ENCODE results near the gene ATP1A3.

ATP1A3 gene

DNA sequence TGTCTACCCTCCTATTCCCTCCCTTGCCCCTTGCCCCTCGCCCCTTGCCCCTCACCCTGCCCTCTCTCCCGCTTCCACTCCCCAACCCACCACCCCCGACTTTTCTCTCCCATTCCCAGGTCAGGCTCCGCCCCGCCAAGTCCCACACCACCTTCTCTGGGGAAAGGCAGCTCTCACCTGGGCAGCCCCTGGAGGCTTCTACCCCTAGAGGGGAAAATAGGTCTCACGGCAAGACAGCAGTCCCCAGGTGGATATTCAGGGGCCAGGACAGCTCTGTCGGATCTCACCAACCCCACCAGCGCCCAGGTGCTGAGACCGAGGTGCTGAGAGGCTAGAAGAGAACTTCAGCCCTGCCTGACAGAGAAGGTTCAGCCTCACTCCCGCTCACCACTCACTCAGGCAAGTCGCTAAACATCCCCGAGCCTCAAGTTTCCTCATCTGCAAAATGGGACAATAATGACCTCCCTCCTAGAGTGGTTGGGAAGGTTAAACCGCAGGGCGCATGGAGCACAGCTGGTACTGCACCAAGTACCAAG is 64.4 kb downstream of the ATP1A3 start:
- TF ChIP-seq TAF1 (IDR thresholded peaks at IDR 0.05; ENCODE audit: borderline replicate concordance, insufficient read depth, low read length) (no peak), FOXP2 (optimal IDR thresholded peaks at IDR 0.05; ENCODE audit: borderline replicate concordance, extremely low read depth, extremely low read length, insufficient read depth) (no peak), SIN3A (IDR thresholded peaks at IDR 0.05; ENCODE audit: borderline replicate concordance, insufficient read depth, low read length) (no peak)

DNA sequence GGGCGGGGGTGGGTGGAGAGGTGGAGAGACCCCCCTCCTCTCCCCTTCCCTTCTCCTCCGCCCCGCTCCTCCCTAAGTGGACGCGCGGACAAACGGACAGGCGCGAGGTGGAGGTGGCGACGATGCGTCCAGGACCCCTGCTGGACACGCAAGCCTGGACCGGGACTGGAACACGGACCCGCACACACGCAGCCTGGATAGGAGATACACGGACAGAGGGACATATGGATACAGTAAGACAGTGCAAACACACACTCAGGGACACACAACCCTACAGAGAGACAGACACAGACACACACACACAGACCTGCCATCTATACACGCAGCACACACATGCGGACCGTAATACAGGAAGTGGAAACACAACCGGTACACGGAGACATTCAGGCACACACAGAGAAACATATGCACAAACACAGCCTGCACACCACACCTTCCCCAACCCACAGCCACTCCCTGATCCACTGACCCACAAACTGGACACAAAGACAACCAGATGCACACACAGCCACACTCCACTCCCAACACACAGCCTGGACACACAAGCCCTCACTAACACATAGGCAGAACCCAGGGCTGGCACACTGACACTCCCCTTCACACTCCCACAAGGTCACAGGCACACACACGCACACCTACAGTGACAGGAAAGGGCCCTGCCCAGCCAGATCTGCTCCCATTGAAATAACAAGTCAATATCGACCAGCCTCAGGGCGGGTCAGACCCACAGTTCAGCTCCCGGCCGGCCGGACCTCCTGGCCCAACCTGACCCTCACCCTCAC is 65.1 kb downstream of the ATP1A3 start:
- no peak for TF ChIP-seq FOXP2 (optimal IDR thresholded peaks at IDR 0.05; ENCODE audit: borderline replicate concordance, extremely low read depth, extremely low read length, insufficient read depth)
- TF ChIP-seq POLR2AphosphoS5 (IDR thresholded peaks at IDR 0.05; ENCODE audit: low read depth, low read length): no peak
- TF ChIP-seq, protein P1, sequence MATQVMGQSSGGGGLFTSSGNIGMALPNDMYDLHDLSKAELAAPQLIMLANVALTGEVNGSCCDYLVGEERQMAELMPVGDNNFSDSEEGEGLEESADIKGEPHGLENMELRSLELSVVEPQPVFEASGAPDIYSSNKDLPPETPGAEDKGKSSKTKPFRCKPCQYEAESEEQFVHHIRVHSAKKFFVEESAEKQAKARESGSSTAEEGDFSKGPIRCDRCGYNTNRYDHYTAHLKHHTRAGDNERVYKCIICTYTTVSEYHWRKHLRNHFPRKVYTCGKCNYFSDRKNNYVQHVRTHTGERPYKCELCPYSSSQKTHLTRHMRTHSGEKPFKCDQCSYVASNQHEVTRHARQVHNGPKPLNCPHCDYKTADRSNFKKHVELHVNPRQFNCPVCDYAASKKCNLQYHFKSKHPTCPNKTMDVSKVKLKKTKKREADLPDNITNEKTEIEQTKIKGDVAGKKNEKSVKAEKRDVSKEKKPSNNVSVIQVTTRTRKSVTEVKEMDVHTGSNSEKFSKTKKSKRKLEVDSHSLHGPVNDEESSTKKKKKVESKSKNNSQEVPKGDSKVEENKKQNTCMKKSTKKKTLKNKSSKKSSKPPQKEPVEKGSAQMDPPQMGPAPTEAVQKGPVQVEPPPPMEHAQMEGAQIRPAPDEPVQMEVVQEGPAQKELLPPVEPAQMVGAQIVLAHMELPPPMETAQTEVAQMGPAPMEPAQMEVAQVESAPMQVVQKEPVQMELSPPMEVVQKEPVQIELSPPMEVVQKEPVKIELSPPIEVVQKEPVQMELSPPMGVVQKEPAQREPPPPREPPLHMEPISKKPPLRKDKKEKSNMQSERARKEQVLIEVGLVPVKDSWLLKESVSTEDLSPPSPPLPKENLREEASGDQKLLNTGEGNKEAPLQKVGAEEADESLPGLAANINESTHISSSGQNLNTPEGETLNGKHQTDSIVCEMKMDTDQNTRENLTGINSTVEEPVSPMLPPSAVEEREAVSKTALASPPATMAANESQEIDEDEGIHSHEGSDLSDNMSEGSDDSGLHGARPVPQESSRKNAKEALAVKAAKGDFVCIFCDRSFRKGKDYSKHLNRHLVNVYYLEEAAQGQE (IDR thresholded peaks at IDR 0.05; ENCODE audit: insufficient read depth in 1 of 2, low read depth in 2 of 2, low read length in 2 of 2): no peak
- no peak for TF ChIP-seq SIN3A (IDR thresholded peaks at IDR 0.05; ENCODE audit: borderline replicate concordance, insufficient read depth, low read length)
- TF ChIP-seq TAF1 (IDR thresholded peaks at IDR 0.05; ENCODE audit: borderline replicate concordance, insufficient read depth, low read length): no peak

DNA sequence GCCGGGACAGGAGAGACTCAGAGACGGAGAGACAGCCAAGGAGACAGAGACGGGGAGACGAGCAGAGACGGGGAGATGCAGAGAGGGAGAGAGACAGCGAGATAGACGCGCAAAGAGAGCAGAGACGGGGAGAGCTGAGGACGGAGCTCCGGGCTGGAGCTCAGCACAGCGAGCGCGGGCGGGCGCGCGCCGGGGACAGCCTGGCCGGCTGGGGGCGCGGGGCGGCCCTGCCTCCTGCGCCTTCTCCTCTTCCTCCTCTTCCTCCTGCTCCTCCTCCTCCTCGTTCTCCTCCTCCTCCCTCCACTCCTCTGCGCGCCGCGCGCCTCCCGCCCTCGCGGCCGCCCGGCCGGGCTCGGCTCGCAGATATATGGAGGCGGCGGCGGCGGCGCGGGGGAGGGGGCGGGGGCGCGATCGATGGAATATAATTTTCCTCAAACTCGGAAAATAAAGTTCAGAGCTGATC is 65.8 kb downstream of the ATP1A3 start, which contains the start of gene ERFL:
ERFL (minus strand) TSS at position 229 of the 463 bp plus-strand sequence. CDS start 15,530 bp downstream, outside the sequence.
- TF ChIP-seq TAF1 (IDR thresholded peaks at IDR 0.05; ENCODE audit: borderline replicate concordance, insufficient read depth, low read length) (no peak), POLR2AphosphoS5 (IDR thresholded peaks at IDR 0.05; ENCODE audit: low read depth, low read length) (no peak), FOXP2 (optimal IDR thresholded peaks at IDR 0.05; ENCODE audit: borderline replicate concordance, extremely low read depth, extremely low read length, insufficient read depth) (no peak)
- TF ChIP-seq, protein P1 (IDR thresholded peaks at IDR 0.05; ENCODE audit: insufficient read depth in 1 of 2, low read depth in 2 of 2, low read length in 2 of 2): no peak

- TF ChIP-seq SIN3A (IDR thresholded peaks at IDR 0.05; ENCODE audit: borderline replicate concordance, insufficient read depth, low read length): no peak
- TF ChIP-seq, protein P1 (IDR thresholded peaks at IDR 0.05; ENCODE audit: insufficient read depth in 1 of 2, low read depth in 2 of 2, low read length in 2 of 2): no peak
- no peak for TF ChIP-seq POLR2AphosphoS5 (IDR thresholded peaks at IDR 0.05; ENCODE audit: low read depth, low read length)
- no peak for TF ChIP-seq TAF1 (IDR thresholded peaks at IDR 0.05; ENCODE audit: borderline replicate concordance, insufficient read depth, low read length)
- no peak for TF ChIP-seq FOXP2 (optimal IDR thresholded peaks at IDR 0.05; ENCODE audit: borderline replicate concordance, extremely low read depth, extremely low read length, insufficient read depth)
Observed at GRCh38 chr19:41927497-41928192, 66.4 kb downstream of the ATP1A3 start.

DNA sequence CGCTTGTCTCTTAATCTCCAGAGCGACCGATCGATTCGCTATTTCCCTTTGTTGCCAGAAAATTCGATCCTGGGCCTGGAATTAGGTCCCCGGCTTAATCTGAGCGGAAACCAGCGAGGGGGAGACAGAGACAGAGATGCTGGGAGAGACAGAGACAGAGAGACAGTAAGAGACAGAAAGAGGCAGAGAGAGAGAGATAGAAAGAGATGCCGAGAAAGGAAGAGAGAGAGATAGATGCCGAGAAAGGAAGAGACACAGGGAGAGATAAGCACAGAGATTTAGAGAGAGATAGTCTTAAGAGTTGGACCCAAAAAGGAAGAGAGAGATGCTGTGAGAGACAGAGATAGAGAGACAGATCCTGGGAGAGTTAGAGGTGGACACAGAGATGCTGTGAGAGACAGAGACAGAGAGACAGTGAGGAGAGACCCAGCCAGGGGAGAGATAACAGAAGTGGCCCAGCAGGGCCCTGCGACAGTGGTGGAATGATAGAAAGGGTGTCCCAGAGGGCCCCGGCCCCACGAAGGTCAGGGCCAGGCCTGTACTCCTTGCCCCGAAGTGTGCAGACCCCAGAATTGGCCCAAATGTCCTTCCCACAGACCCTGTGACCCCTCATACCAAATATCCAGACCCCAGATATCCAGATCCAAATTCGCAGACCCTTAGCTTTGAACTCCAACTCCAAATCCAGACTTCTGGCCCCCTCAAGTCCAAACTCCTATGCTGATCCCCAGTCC is 67.1 kb downstream of the ATP1A3 start:
- TF ChIP-seq, protein P1 (IDR thresholded peaks at IDR 0.05; ENCODE audit: insufficient read depth in 1 of 2, low read depth in 2 of 2, low read length in 2 of 2): no peak
- TF ChIP-seq FOXP2 (optimal IDR thresholded peaks at IDR 0.05; ENCODE audit: borderline replicate concordance, extremely low read depth, extremely low read length, insufficient read depth) (no peak), TAF1 (IDR thresholded peaks at IDR 0.05; ENCODE audit: borderline replicate concordance, insufficient read depth, low read length) (no peak), SIN3A (IDR thresholded peaks at IDR 0.05; ENCODE audit: borderline replicate concordance, insufficient read depth, low read length) (no peak), POLR2AphosphoS5 (IDR thresholded peaks at IDR 0.05; ENCODE audit: low read depth, low read length) (no peak)
